Upper lobe of left lung (tissue), 4 donors: Measurements from ENCODE around the gene PRKD1.

Experiments used
- CTCF ChIP-seq, 6 experiments: fragments of 450-650 bp in 4 of 6; fragments of 200-600 bp in 2 of 6; sonication (generic) in 2 of 6; IDR thresholded peaks; one replicate each; pipeline ENCODE4 v1.5.1; 2016 to 2019; ENCODE audit warnings: antibody characterized with exemption in 6 of 6
- EP300 ChIP-seq, 4 donors: sonication (generic); formaldehyde crosslinking; IDR thresholded peaks; one replicate each; pipeline ENCODE4 v1.5.1; 2017; ENCODE audit warnings: antibody characterized with exemption in 4 of 4, control low read depth in 2 of 4
- POLR2A ChIP-seq, 4 donors: fragments of 450-650 bp; IDR thresholded peaks; one replicate each; pipeline ENCODE4 v1.5.1; 2016 to 2017; ENCODE audit warnings: antibody characterized with exemption in 4 of 4, mild to moderate bottlenecking in 2 of 4
- POLR2AphosphoS5 ChIP-seq, 2 donors: sonication (generic); formaldehyde crosslinking; IDR thresholded peaks; one replicate each; pipeline ENCODE4 v1.5.1; 2017; ENCODE audit warnings: antibody characterized with exemption in 2 of 2

DNA sequence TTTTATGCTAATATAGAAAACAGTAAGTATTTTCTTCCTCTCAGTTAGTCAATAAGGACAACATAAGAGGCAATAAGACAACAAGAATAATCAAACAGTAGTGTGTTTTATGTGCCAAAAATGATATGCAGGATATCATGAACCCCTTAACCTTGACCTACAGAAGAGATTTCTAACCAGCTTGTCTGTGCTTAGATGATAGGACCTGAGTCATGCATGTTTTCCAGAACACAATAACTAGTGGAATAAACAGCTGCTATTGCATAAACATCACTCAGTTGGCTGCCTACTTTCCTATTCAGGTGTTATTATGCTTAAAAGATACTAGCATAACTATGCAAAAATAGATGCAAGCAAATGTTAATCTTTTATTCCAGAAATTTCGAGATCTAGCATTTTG, 282.5 kb downstream of the PRKD1 start:
- TF ChIP-seq CTCF (IDR thresholded peaks at IDR 0.05) (no peak), EP300 (IDR thresholded peaks at IDR 0.05) (no peak), POLR2AphosphoS5 (IDR thresholded peaks at IDR 0.05) (no peak), POLR2A (IDR thresholded peaks at IDR 0.05) (no peak)
